ENCODE measurements around the gene FRY.

DNA sequence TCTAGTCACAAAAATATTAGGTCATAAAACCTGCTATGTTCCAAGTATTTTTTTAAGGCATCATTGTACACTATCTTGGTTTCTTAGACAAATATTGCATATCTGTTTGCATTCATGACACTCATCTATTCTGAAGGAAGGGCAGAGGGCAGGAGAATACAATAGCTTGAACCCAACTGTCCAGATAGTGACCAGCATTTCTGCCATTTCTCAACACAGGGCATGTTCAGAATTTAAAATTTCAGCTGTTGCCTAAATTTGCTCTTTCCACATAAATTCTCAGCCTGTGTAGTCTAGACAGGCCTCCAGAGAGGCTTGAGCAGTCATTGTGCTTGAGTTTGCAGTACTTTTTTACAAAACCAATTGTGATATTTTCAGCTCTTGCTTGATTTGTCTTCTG, 164.1 kb downstream of the FRY start:
- TF ChIP-seq, protein P1, sequence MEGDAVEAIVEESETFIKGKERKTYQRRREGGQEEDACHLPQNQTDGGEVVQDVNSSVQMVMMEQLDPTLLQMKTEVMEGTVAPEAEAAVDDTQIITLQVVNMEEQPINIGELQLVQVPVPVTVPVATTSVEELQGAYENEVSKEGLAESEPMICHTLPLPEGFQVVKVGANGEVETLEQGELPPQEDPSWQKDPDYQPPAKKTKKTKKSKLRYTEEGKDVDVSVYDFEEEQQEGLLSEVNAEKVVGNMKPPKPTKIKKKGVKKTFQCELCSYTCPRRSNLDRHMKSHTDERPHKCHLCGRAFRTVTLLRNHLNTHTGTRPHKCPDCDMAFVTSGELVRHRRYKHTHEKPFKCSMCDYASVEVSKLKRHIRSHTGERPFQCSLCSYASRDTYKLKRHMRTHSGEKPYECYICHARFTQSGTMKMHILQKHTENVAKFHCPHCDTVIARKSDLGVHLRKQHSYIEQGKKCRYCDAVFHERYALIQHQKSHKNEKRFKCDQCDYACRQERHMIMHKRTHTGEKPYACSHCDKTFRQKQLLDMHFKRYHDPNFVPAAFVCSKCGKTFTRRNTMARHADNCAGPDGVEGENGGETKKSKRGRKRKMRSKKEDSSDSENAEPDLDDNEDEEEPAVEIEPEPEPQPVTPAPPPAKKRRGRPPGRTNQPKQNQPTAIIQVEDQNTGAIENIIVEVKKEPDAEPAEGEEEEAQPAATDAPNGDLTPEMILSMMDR (conservative IDR thresholded peaks at IDR 0.05; ENCODE audit: low read depth, low read length), result no peak
- TF ChIP-seq EZH2phosphoT487 (IDR thresholded peaks at IDR 0.05; ENCODE audit: borderline replicate concordance, low read length) (no peak), EZH2 (IDR thresholded peaks at IDR 0.05; ENCODE audit: low read length, unreplicated experiment) (no peak)

Data from PC-3 (cell line).